Right hindlimb (tissue), 1 donor: Measurements from ENCODE around the gene PRKCE.

Experiments used
- DNase-seq: peaks from one replicate; pipeline ENCODE4 v3.0.0-alpha.2; 2018

The PRKCE gene

DNA sequence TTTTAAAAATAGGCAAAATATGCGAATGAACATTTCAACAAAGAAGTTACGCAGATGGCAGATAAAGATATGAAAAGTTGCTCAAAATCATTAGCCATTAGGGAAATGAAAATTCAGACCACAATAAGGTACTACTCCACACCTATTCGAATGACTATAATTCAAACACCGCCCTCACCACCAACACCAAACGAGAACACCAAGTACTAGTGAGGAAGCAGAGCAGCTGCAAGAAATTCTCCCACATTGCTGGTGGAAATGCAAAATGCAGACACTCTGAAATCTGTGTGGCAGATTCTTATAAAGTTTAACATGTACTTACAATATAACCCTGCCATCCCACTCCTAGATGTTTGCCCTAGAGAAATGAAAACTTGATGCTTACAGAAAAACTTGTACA is 17.3 kb upstream of the PRKCE start:
- DNase-seq = no peak

DNA sequence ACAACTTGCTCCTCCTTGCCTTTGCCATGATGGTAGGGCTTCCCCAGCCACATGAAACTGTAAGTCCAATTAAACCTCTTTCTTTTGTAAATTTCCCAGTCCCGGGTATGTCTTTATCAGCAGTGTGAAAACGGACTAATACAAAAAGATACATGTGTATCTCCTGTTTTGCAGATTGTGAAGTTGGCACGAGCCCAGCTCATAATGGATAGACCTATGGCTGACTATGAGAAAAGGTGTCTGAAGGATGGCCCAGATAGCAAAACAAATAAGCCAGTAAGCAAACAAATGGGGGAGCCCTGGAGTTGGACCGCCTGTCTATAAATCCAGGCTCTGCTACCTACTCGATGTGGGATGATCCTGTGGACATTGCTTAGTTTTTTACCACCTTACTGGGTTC is 15.5 kb upstream of the PRKCE start:
- no peak for DNase-seq

DNA sequence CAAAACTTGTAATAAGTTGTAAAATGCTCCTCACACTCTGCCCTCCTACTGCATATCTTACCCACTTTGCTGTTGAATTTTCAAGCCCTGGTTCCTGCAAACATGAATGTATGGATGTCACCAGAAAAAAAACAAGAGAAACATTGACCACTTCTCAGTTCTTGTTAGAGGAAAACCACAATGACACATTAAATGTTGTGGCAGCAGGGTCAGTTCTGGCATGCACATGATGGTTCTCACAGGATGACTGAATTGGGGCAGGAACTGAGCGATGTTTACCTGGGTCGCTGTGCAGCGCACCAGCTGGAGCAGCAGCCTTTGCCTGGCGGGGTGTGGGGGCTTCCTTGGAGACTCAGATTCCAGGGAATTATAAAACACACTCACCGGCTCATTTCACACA is 14.0 kb upstream of the PRKCE start:
- no peak for DNase-seq

DNA sequence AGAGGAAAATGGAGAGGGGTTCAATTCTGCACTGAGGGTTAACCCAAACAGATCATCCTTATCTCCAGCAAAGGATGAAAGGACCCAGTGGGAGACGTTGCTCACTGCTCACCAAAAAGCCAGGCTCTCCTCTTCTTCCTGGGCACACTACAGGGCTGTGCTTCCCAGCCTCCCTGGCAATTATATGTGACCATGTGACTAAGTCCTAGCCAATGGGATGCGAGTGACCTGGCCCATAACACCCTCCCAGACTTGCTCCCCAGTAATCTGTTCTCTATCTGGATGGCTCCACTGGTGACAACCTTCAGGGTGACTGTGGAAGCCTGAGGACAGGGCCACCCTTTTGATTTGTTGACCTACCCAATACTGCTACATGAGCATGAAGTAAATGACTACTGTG is 10.9 kb upstream of the PRKCE start:
- no peak for DNase-seq

DNA sequence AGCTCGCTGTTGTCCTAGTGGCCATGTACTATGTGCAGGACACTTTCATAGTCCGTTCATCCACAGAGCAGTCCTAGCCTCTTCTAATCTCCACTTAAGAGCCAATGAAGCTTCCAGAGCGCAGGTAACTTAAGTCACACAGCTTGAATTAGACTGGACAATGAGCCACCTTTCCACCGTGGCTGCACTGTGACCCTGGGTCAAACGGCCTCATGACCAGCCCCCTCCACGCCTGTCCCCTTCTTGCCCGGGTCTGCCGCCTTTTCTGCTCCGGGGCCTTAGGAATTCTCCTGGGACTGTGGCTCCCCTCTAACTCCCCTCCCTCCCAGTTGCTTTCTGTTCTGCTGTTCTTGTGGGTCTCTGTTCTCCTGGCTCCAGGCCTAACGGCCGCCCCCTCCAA is 8.4 kb upstream of the PRKCE start:
- DNase-seq = no peak

DNA sequence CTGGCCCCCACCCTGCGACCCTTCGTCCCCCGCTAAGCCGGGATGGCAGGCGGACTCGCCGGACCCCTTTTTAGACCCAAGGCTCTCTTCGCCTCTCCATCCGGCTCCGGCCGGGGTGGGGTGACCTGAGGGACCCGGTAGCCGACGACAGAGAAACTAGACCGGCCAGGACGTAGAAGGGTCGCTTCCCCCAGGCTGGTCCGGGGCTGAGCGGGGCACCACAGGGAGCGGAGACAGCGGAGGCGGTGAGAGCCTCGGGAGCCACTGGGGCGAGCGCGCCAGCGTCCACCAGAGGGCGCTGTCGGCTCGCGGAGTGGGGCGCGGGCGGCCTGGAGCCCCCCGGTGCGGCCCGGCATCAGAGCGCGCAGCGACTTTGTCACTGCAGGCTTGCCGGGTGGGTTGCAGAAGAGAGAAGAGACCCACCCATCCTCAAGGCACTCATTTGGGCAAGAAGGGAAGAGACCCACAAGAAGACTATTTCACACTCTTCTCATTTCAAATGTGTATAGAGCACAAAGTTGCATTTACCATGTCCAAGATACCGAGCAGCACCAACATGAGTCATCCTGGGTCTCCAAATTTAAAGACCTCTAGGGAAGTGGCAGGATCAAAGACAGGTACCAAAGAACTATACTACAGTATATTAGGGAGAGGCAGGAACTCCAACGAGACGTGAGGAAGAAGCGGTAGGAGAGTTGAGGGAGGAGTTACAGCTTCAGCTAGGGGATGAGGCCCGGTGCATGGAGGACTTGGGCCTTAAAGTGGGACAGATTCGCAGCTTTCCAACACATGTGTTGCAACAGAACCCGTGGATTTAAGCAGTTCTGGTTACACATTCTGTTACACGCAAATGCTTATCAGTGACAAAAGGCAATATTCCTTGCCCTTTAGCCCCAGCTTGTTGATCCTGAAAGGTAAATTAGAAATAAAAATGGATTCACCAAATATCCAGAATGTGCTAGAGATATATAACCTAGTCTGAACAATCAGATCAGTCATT is 7.6 kb upstream of the PRKCE start:
- peak; percentile 77 for DNase-seq

DNA sequence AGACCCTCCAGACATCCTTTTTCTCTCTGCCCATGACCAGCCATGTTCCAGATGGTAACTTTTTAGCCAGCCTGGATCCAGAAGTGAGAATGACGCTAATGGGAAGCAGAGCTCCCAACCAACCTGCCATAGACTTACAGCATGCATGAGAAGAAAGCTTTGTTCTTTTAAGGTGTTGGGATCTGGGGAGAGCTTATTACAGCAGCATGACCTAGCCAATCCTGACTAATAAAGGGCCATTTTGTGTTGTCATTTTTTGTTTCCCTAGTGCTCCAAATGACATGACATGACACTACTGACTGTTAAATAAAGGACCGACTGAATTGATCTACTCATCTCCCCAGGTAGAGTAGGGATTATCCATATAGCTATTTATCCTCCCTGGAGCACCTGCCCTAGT is 5.2 kb upstream of the PRKCE start:
- DNase-seq = no peak

DNA sequence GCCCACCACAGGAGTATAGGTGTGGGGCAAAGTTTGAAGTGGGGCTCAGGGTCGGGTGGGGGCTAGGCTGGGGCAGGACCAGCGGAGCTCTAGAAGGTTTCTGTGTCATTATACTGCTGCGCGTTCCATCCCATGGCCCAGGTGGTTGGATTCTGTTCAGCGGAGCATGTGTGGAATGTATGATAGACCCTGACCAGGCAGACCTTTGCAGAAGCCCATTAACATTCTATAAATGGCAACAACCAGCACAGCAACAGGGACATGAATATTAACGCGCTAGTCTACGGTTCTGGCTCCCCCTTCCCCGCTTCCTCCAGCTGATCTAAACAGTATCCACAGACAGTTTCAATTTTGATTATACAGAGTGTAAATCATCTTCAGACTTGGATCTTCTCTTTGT is 4.1 kb upstream of the PRKCE start:
- no peak for DNase-seq

DNA sequence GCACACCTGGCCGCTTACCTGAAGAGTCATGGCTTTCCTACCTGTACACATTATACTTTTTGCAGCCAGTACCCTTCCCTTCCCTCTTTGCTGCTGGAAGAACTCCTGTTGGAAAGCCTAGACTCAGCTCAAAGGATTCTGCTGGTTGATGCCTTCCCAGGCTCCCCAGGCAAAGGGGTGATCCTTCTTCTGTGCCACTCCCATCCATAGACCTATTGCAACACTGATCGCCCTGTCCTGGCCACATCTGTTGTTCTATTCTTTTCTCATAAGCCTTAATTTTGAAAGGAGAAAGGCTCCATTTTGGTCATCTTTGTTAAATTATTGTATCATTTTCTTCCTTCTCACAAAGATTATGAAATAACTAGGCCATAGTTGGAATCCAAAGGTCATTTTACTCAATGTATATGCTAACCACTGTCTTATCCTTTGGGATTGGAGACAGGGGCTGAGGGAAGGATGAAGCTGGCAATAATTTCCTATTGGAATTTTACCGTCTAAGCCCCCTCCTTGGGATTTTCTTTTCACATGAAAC is 3.4 kb upstream of the PRKCE start:
- DNase-seq = no peak

DNA sequence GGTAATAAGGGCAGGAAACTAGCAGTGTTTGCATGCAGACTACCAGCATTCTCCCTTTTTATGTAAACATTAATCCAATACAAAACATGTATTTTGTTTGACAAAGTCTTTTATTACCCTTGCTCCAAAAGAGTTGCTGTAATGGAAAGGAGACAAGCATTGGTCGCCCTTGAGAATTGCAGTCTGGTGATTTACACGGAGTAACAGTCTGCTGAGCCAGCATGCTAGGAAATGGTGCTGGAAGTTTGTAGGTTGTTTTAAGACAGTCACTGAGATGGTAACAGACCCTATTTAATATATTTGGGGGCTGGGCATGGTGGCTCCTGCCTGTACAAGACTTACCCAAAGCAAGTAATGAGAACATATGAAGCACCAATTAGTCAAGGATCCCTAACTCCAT is 2.8 kb upstream of the PRKCE start:
- DNase-seq = no peak

DNA sequence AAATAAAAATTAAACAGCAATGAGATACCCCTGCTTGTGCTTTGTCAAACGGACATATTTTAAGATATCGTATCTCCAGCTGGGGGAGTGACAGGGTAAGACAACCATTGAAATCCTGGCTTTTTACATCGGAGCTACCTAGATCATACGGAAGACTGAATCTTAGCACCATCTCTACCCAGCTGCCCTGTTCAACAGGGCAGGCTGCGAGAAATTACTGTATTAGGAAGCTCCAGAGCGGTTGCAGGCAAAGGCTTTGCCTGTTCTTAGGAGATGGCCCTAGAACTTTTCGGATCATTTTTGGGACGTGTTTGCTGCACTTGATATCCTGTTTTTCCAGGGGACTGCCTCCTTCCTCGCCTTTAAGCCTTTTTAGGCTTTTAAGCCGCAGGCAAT is 2.0 kb upstream of the PRKCE start:
- DNase-seq = peak; percentile 30

DNA sequence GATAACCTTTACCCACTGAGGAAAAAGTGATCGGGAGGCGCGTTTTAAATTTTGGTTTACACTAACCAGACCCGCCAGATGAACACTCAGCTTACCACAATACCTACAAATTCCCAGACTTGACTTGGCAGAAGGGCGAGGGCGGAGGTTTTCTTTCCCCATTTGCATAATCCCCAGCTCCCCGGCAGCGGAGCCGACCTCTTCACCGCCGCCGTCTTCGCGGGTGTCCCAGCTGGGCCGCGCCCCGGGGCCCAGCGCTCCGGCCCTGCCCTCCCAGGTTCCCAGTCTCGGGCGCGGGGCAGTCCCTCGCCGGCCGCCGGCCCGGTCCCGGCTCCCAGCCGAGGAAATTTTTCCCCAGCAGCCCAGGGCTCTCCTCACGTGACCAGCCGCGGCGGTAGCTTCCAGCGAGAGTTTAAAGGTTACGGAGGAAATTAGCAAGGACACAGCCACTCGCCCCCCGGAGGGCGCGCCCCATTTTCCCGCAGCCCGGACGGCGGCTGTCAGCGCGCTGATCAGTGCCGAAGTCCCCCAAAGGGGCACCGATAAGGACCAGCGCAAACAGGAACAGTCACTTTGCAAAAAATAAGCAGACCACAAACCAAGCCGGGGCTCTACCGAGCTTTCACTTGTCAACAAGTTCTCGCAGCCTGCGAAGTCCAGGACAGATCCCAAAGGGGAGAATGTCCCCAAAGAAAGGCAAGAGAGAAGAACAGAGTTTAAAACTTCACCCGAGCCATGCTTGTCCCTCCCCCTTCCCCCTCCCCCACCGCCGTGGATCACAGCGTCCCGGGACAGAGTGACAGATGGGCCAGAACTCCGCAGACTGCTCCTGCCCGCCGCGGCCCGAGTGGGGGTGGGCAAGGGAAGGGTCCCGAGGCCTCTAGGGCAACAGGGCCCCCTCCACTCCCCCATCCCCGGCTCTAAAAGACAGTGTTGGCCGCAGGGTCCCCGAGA is 1.3 kb upstream of the PRKCE start:
- DNase-seq = peak; percentile 80

DNA sequence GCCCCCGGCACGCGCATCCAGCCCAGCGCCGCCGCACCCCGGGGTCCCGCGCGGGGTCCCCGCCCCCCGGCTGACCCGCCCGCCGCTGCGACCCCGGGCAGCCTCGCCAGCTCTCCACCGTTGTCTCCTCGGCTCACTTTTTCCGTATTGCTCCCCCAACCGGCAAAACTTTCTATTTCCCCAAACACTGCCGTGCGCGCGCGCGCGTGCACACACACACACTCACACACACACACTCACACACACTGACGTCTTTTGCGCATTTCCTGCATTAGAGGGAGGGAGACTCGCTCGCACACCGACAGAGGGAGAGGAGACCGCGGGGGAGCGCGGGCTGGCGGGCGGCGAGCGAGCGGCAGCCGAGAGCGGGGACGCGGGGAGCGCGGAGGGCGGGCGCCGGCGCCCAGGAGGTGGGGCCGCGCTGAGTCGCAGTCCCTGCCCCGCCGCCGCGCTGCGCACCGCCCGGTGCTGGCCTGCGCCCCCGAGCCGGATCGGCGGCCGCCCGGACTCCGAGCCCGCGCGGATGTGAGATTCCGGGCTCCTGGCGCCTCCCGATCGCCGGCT is 542 bp upstream of the PRKCE start:
- peak; percentile 96 for DNase-seq

DNA sequence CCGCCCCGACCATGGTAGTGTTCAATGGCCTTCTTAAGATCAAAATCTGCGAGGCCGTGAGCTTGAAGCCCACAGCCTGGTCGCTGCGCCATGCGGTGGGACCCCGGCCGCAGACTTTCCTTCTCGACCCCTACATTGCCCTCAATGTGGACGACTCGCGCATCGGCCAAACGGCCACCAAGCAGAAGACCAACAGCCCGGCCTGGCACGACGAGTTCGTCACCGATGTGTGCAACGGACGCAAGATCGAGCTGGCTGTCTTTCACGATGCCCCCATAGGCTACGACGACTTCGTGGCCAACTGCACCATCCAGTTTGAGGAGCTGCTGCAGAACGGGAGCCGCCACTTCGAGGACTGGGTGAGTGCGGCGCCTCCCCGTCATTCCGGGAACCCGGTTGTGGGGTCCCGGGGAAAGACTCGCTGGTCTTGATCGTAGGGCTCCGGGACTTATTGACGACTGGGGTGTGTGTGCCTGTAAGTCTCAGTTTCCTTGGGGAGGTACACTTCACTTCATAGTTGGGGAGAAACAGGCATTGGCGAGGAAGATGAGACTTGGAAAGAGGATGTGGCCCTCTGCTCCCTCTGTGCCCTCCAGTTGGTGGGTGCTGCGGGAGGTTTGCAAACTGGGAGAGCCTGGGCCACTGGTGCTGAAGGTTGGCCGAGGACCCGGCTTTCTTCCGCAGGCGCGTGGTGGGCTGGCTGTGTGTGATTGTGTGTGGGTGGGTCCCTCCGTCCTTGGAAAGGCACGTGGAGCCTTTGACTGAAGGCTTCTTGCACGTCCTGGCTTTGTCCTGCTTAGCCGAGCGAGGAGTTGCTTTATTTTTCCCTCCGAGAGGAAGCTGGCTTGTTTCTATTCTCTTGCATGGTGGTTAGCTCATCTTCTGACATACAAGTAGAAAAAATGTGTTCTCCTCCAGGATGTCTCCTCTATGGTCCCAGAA is 886 bp downstream of the PRKCE start:
- DNase-seq = peak; percentile 70

DNA sequence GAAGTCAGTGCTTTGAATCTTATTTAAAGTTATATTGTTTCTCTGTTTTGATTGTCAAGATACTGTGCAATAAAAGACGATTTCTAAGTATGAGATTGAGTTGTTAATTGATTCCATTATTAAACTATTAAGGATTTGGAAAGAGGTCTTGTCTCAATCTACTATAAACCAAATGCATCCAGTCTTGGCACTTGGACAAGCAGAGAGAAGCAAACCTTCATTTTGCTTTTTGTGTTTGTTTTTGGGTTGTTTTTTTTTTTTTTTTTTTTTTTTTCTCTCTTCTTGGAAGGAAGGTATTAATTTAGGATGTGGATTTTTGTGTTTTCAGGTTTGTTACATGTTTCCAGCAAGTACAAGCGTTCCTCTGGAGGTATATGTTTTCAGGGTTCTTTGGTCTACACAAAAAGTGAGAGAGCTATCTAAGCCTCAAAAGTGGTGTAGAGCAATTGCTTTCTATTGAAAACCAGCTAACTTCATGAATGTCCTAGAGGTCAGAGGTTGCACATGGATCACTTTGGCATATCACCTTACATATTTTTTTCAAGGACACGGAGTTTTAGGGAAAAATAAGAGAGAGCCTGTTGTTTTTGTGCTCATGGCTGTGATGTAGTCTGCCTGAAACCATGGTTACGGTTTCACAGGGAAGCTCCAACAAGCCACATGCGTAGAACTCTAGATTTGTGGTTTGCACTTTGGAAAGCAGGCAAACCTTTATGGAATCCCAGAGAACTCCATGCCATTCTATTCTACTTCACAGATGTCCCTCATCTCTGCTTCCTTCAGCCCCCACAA is 1.8 kb downstream of the PRKCE start:
- DNase-seq = no peak

DNA sequence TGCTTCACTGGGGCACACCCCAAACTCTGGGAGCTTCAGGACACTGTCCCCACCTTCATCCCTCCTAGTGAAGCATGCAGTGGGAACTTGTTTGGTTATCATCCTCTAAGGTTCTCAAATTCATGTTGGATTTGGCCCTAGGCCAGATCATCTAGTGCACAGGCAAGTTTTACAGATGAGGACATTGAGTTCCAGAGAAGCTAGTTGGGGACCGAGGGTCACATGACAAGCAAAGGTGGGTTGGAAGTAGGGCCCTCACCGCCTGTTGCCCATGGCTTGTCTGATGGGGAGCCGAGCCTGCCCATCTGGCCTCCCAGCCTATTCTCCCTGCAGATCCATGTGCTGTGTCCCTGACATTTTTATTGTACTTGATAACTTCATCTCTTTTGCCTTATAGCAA is 2.8 kb downstream of the PRKCE start:
- DNase-seq = no peak

DNA sequence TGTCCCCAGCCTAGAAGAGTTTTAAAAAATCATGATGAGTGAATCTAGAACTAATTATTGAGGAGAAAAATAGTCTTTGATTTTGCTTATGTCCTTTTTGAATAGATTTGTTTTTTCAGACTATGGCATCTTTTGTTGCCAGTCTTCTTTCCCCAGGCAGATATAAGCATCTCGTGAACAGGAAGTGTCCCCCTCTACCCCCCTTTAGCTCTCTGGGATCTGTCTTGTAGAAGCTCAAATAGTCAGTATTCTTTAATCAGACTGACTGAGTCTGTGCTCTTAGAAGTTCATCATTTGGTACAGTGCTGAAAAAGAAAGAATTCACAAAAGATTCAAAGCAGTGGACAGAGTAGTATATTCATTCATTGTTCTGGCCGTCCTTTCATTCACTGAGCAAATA is 10.4 kb downstream of the PRKCE start:
- no peak for DNase-seq

DNA sequence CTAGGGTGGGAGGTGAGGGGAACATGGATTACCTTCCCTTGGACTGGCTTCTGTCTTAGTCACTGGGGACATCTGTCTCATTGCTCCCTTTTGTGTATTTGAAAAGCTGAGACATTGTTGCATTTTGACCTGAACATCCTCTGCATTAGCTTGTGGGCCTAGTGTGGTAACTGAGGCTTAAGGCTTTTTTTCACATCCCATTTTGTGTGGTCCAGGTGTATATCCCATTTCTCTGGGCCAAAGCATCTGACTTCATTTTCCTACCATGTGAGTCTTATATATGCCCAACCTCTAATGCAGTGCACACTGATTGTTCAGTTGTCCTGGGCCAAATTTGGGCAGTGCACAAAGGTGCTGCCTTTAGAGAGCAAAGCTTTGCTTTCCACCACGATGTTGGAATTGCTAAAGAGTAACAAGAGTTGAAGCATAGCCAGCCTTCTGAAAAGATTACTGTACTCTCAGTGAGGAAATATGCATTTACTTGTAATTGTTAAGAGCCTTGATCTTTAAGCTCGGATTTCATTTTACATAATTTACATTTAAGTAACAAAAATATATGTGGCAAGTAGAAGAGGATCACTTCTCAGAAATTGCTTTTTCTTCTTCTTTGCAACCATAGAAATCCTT is 13.3 kb downstream of the PRKCE start:
- no peak for DNase-seq

DNA sequence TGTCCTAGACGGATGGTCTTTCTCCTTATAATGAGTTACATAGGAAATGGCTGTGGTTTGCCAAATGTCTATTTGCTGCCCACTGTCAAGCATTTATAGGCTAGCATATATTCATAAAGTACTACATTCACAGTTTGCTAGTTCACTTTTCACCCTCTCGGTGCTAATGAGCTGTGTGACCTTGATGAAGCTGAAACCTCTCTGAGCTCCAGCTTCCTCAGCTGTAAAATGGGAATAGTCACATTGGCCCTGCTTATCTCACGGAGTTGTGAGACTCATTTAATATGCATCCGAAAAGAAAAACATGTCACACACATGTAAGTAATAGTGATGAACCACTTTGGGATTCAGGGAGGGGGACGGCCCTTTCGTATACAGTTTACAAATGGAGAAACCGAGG is 17.0 kb downstream of the PRKCE start:
- no peak for DNase-seq

DNA sequence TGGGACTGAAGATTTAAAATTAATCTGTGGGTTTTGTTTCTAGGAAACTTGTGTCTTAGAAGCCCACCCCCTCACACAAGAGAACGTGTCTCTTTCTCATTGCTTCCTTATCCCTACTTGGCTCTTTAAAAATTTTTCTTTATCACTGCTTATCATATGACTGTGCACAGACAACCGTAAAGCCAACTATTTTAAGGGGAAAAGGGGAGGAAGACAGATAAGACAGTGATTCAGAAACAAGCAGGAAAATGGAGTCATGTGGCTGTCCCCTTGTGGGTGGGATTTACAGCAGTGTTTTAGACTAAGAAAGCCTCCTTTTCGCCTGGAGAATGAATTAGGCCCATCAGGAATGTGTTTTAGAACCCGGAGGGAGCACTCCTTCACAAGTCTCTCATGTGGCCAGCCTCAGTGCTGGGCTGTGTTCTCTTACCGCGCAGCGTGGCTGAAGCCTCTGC is 17.6 kb downstream of the PRKCE start:
- no peak for DNase-seq
